Tongue (tissue), 2 donors: ENCODE data around the gene SLIT3. TPM values are rescaled to one million over a fixed set of nuclear protein-coding genes. Genes with fewer than 3 reads are reported as not detected.
A peak's percentile ranks its signal among the peaks of the same experiment; 100 is the strongest.

Experiments used
- DNase-seq: peaks from one replicate; pipeline ENCODE4 v3.0.0-alpha.2; 2015
- total RNA-seq: library from RNA; depleted of rRNA; stranded (reverse); fragments of >200 nt; gene quantifications from one replicate; pipeline ENCODE4 v1.2.3, GENCODE V29; 2014

SLIT3 gene
- total RNA-seq, 1 donor from 2014 or later, result 21.4 TPM

GRCh38 chr5:168694289-168694688 lies 606.6 kb downstream of the SLIT3 start:
- DNase-seq, result no peak

GRCh38 chr5:168693883-168694282 lies 607.1 kb downstream of the SLIT3 start:
- no peak for DNase-seq

- no peak for DNase-seq
Observed at GRCh38 chr5:168693297-168693696, 607.6 kb downstream of the SLIT3 start.

GRCh38 chr5:168691891-168692290 lies 609.0 kb downstream of the SLIT3 start:
- DNase-seq, result no peak

GRCh38 chr5:168689260-168689659 lies 611.7 kb downstream of the SLIT3 start:
- no peak for DNase-seq

GRCh38 chr5:168686837-168687236 lies 614.1 kb downstream of the SLIT3 start:
- DNase-seq, result no peak

- DNase-seq, result no peak
Observed at GRCh38 chr5:168685566-168685965, 615.4 kb downstream of the SLIT3 start.

- DNase-seq, result no peak
Observed at GRCh38 chr5:168683927-168684295, 617.0 kb downstream of the SLIT3 start.

GRCh38 chr5:168683247-168683926 lies 617.6 kb downstream of the SLIT3 start:
- no peak for DNase-seq

- no peak for DNase-seq
Observed at GRCh38 chr5:168681556-168682183, 619.3 kb downstream of the SLIT3 start.

GRCh38 chr5:168680395-168680794 lies 620.5 kb downstream of the SLIT3 start:
- DNase-seq, result no peak

GRCh38 chr5:168679515-168679920 lies 621.4 kb downstream of the SLIT3 start:
- peak; percentile 92 for DNase-seq

- DNase-seq, result no peak
Observed at GRCh38 chr5:168676501-168676900, 624.4 kb downstream of the SLIT3 start.

GRCh38 chr5:168675883-168676408 lies 625.0 kb downstream of the SLIT3 start:
- DNase-seq, result no peak

- no peak for DNase-seq
Observed at GRCh38 chr5:168674893-168675482, 626.0 kb downstream of the SLIT3 start.

- DNase-seq, result no peak
Observed at GRCh38 chr5:168672888-168673287, 628.1 kb downstream of the SLIT3 start.

GRCh38 chr5:168672016-168672415 lies 628.9 kb downstream of the SLIT3 start:
- DNase-seq, result no peak

GRCh38 chr5:168670881-168671575 lies 629.9 kb downstream of the SLIT3 start:
- DNase-seq, result no peak

- DNase-seq, result no peak
Observed at GRCh38 chr5:168669668-168670378, 631.1 kb downstream of the SLIT3 start.

GRCh38 chr5:168669156-168669555 lies 631.8 kb downstream of the SLIT3 start:
- no peak for DNase-seq

- DNase-seq, result no peak
Observed at GRCh38 chr5:168668078-168668477, 632.9 kb downstream of the SLIT3 start.

- DNase-seq, result no peak
Observed at GRCh38 chr5:168667301-168667840, 633.6 kb downstream of the SLIT3 start.
